HepG2 (cell line): ENCODE results near the gene RPH3AL.

Source experiments
- ARNT ChIP-seq: fragments of 450-650 bp; IDR thresholded peaks from 2 replicates; pipeline ENCODE4 v1.6.1; 2017
- EZH2 ChIP-seq: conservative IDR thresholded peaks from 2 replicates; pipeline ENCODE4 v1.6.1; 2012; ENCODE audit warnings: mild to moderate bottlenecking, low read depth, low read length, moderate library complexity
- MAZ ChIP-seq, 2 experiments: sonication (generic) in 1 of 2; formaldehyde crosslinking in 1 of 2; IDR thresholded peaks; 2 replicates each; pipeline versions ENCODE4 v1.5.0 to v1.6.1; 2012 to 2020; ENCODE audit warnings: low read depth in 2 of 2, mild to moderate bottlenecking in 2 of 2, borderline replicate concordance in 1 of 2, improper control_type of control experiment in 1 of 2, low read length in 1 of 2, missing genetic modification reagents in 1 of 2, moderate library complexity in 1 of 2
- MEIS2 ChIP-seq: sonication (generic); formaldehyde crosslinking; IDR thresholded peaks from 2 replicates; pipeline ENCODE4 v1.9.0; 2021; ENCODE audit warnings: mild to moderate bottlenecking, missing genetic modification reagents
- MTF2 ChIP-seq: sonication (generic); formaldehyde crosslinking; IDR thresholded peaks from 2 replicates; pipeline ENCODE4 v1.5.0; 2020; ENCODE audit warnings: missing genetic modification reagents, borderline replicate concordance
- PHF8 ChIP-seq: sonication (generic); formaldehyde crosslinking; IDR thresholded peaks from 2 replicates; pipeline ENCODE4 v1.5.0; 2020; ENCODE audit warnings: missing genetic modification reagents
- POLR2A ChIP-seq, 2 experiments: IDR thresholded peaks; 2 replicates each; pipeline ENCODE4 v1.6.1; 2011; ENCODE audit warnings: low read depth in 2 of 2, low read length in 2 of 2, mild to moderate bottlenecking in 1 of 2, moderate library complexity in 1 of 2; ENCODE audit not compliant: insufficient read depth in 1 of 2
- ZNF788 ChIP-seq: sonication (generic); formaldehyde crosslinking; IDR thresholded peaks from 2 replicates; pipeline ENCODE4 v1.5.0; 2020; ENCODE audit warnings: mild to moderate bottlenecking, missing genetic modification reagents, borderline replicate concordance
- ZSCAN29 ChIP-seq: sonication (generic); formaldehyde crosslinking; conservative IDR thresholded peaks from 2 replicates; pipeline ENCODE4 v1.4.0; 2020; ENCODE audit warnings: mild to moderate bottlenecking, missing genetic modification reagents

- TF ChIP-seq ARNT = no peak
- TF ChIP-seq MAZ (IDR thresholded peaks at IDR 0.05; ENCODE audit: borderline replicate concordance, low read depth, low read length) = no peak
- TF ChIP-seq MAZ (CRISPR knock-in tag; IDR thresholded peaks at IDR 0.05; ENCODE audit: low read depth) = no peak
- no peak for TF ChIP-seq MEIS2 (CRISPR knock-in tag)
- no peak for TF ChIP-seq ZSCAN29 (CRISPR knock-in tag)
- no peak for TF ChIP-seq PHF8
- no peak for TF ChIP-seq POLR2A (IDR thresholded peaks at IDR 0.05; ENCODE audit: insufficient read depth in 1 of 2, low read depth in 2 of 2, low read length in 2 of 2)
- no peak for TF ChIP-seq EZH2
- no peak for TF ChIP-seq ZNF788 (CRISPR knock-in tag)
- TF ChIP-seq MTF2 (CRISPR knock-in tag) = no peak
Observed at GRCh38 chr17:163514-164098, 189.0 kb downstream of the RPH3AL start.
